Stomach (tissue), 4 donors: Measurements from ENCODE around the gene DCANP1.

Experiments
- CTCF ChIP-seq, 7 experiments: fragments of 450-650 bp in 4 of 7; fragments of 200-600 bp in 3 of 7; sonication (generic) in 3 of 7; IDR thresholded peaks; one replicate each; pipeline ENCODE4 v1.5.1; 2016 to 2019; ENCODE audit warnings: antibody characterized with exemption in 7 of 7, control low read depth in 2 of 7, mild to moderate bottlenecking in 1 of 7
- POLR2AphosphoS5 ChIP-seq, 3 donors: sonication (generic); formaldehyde crosslinking; IDR thresholded peaks; one replicate each; pipeline ENCODE4 v1.6.1; 2016; ENCODE audit warnings: antibody characterized with exemption in 3 of 3

- no peak for TF ChIP-seq CTCF (IDR thresholded peaks at IDR 0.05)
- no peak for TF ChIP-seq POLR2AphosphoS5 (IDR thresholded peaks at IDR 0.05)
These were observed 20.8 kb upstream of the DCANP1 start for GRCh38 chr5:135467871-135468485.
